ENCODE data around the gene TEX48.

The TEX48 gene

DNA sequence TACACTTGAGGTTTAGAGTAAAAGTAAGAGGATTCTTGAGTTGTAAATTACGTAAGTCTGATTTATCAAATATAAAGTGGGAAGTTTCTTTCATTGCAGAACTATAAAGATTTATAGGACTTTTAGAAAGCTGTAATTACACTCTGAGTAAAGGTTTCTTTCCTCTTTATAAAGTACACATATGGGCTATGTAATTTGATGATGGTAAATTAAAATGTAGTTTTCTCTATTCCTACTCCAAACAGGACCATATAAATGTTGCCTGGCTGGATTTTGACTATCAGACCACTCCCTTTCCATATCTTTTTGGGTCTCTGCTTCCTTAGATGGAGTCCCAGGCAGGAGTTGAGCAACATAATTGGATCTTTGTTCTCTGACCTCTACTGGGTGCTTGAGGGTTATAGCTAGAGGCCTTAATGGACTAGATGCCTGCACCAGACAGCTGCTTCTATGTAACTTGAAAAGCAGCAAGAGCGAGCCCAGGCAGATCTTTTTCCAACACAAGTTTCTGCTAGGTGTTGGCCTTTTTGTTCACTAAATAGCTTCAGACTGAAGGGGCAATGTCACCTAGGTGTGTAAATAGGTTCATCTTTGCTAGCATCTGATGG lies 11.4 kb upstream of the TEX48 start:
- DNase-seq (ENCODE audit: low spot score): no peak

DNA sequence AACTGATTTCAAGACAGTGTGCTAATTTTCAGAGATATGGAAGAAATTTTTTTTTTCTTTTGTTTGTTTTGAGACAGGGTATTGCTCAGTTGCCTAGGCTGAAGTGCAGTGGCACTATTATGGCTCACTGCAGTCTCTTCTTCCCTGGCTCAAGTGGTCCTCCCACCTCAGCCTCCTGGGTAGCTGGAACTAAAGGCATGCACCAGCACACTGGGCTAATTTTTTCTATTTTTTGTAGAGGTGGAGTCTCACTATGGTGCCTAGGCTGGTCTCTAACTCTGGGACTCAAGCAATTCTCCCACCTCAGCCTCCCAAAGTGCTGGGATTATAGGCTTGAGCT lies 9.9 kb upstream of the TEX48 start:
- DNase-seq (ENCODE audit: low spot score): no peak

DNA sequence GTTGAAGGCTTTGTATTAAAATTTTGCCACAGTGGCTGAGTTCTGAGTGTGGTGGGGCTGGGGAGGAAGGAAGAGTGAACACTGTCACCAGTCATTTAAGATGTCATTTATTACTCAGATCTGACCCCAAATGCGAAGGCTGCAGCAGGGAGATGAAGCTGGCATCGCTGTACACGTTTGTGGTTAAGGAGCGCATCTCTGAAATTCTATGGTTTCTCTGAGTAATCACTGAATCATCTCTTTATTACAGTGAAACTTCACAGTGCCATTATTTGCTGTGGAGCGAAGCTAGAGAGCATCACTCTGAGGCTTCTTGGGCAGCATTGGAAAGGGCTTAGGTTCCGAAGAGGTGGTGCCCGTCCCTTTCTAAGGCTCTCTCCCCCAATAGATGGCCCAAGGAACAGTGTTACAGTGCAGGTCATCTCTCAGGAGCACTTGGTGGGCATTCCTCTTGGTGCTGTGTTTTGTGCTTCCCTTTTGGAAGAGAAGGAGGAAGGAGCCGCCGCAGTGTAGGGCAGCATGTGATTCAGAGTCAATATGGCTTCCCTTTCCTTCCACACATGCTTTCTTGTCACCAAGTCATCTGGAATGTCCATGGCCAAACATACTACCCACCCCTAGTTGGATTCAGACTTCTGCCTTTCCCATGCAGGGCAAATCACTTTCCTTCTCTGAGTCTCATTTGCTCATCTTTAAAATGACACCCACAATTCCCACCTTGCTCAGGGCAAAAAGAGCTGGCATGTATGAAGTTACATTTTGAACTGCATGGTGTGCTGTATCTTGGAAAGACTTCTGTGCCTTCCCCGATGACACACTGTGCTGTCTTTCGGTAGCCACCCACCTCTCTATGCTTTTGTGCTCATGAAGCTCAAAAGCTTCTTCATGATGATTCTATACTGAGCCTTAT lies 9.3 kb upstream of the TEX48 start:
- peak; percentile 80 for DNase-seq (ENCODE audit: low spot score)

DNA sequence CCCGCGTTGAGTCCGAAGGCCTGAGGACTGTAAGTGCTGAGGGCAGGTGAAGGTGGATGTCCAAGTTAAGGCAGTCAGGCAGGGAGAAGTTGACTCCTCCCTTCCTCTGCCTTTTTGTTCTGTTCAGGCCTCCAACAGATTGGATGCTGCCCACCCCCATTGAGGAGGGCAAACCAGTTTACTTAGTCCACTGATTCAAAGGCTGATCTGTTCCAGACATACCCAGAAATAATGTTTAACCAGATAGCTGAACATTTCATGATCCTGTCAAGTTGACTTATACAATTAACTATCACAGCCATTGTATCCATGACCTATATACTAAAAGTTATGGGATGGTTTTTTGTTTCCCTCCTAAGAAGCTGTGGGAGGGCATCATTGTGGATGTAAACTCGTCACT lies 8.3 kb upstream of the TEX48 start:
- no peak for DNase-seq (ENCODE audit: low spot score)

DNA sequence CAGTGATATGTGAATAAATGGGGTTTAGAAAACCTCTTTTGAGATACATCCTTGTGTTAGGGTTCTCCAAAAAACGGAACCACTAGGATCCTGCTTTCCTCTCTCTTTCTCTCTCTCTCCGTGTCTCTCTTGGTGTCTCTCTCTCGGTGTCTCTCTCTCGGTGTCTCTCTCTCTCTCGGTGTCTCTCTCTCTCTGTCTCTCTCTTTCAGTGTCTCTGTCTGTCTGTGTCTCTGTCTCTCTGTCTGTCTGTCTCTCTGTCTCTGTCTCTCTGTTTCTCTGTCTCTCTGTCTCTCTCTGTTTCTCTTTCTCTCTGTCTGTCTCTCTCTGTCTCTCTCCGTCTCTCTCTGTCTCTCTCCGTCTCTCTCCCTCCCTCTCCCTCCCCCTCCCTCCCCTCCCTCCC lies 7.8 kb upstream of the TEX48 start:
- DNase-seq (ENCODE audit: low spot score): no peak

- DNase-seq (ENCODE audit: low spot score): no peak
These were observed 7.1 kb upstream of the TEX48 start for GRCh38 chr9:114688909-114689610.

- no peak for DNase-seq (ENCODE audit: low spot score)
These were observed 6.4 kb upstream of the TEX48 start for GRCh38 chr9:114688379-114688778.

DNA sequence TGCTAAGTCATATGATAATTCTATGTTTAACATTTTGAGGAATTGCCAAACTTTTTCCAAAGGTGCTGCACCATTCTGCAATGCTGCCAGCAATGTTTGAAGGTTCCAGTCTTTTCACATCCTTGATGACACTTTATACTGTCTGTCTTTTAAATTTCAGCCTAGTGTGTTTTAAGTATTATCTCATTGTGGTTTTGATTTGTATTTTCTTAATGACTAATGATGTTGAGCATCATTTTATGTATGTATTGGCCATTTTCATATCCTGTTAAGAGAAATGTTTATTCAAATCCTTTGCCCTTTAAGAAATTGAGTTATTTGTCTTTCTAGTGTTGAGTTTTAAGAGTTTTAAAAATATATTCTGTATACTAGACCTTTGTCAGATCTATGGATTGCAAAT lies 5.0 kb upstream of the TEX48 start:
- DNase-seq (ENCODE audit: low spot score): no peak

DNA sequence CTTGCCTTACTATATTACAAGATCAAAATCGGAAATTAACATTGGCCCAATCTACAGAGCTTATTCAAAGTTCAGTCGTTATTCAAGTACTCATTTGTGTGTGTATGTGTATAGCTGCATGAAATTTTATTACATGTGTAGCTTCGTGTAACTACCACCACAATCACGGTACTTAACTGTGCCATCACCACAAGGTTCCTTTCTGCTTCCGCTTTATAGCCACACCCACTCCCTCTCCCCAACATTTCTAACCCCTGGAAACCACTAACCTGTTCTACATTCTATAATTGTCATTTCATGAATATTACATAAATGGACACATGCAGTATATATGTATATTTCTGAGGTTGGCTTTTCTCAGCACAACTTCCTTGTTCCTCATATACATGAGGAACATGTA lies 4.0 kb upstream of the TEX48 start:
- DNase-seq (ENCODE audit: low spot score): no peak

GRCh38 chr9:114684036-114684435 lies 2.0 kb upstream of the TEX48 start:
- no peak for DNase-seq (ENCODE audit: low spot score)

DNA sequence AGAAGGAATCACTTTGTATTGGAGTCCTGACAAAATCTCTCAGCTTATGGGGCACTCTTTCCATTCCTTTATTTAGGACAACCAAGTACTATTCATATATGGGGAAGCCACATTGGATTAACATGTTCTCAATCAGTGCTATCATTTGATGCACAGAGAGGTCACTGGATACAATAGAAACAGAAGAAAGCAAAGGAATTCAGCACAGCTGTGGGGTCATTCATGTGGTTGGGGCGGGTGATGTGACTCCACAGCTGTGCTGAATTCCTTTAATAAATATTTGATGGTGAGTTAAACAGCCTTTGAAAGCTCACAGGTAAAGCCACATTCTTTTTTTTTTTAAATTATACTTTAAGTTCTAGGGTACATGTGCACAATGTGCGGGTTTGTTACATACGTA lies 854 bp upstream of the TEX48 start:
- DNase-seq (ENCODE audit: low spot score): no peak

- no peak for DNase-seq (ENCODE audit: low spot score)
These were observed 1.6 kb downstream of the TEX48 start for GRCh38 chr9:114680259-114681001.

GRCh38 chr9:114678795-114679194 lies 3.2 kb downstream of the TEX48 start:
- no peak for DNase-seq (ENCODE audit: low spot score)

DNA sequence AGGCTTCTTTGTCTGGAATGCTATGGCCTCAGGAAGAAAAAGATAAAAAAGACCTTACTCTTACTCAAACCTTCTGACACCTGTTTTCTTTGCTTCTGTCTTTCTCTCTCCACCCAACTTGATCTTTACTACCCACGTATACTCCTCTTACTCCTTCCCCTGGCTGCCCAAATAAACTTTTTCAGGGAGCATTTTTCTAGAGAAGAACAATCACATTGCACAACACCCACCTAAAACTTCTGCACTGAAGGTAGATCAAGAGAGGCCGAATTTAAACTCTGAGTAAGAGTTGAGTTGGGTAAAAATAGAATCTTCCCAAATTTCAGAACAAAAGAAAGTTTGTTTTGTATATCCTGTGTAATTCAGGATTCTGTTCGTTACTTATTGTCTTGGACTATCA lies 3.9 kb downstream of the TEX48 start:
- no peak for DNase-seq (ENCODE audit: low spot score)

GRCh38 chr9:114677418-114677817 lies 4.6 kb downstream of the TEX48 start:
- peak; percentile 85 for DNase-seq (ENCODE audit: low spot score)

GRCh38 chr9:114676901-114677300 lies 5.1 kb downstream of the TEX48 start:
- DNase-seq (ENCODE audit: low spot score): no peak

GRCh38 chr9:114674798-114675540 lies 7.0 kb downstream of the TEX48 start:
- no peak for DNase-seq (ENCODE audit: low spot score)

- DNase-seq (ENCODE audit: low spot score): no peak
These were observed 7.8 kb downstream of the TEX48 start for GRCh38 chr9:114674076-114674797.

- DNase-seq (ENCODE audit: low spot score): no peak
These were observed 10.4 kb downstream of the TEX48 start for GRCh38 chr9:114671605-114672004.

DNA sequence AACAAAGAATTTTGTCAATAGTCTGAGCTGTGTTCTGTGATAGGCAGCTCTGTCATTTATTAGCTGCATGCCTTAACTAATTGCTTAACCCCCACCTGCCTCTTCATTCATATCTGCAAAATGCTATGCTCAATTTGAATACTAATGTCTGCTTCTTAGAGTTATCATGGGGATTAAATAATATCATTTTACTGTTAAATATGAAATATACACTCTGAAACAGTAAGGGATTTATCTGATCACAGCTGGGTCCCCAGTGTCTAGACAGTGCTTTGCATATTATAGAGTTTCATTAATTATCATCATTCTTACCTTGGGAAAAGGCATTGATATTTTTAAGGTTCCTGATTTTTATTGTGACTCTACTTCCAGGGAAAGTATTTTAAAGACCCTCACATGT lies 12.0 kb downstream of the TEX48 start:
- DNase-seq (ENCODE audit: low spot score): no peak

GRCh38 chr9:114668146-114668545 lies 13.8 kb downstream of the TEX48 start:
- DNase-seq (ENCODE audit: low spot score): no peak
